Left ventricle myocardium inferior (tissue), 1 donor: Measurements from ENCODE around the gene SAMD4B. TPM values are rescaled to one million over a fixed set of nuclear protein-coding genes. Genes with fewer than 3 reads are reported as not detected.
A peak's percentile ranks its signal among the peaks of the same experiment; 100 is the strongest.

Experiments used
- DNase-seq: peaks from one replicate; pipeline ENCODE4 v3.0.0-alpha.2; 2020
- H3K27ac ChIP-seq: fragments of 200-600 bp; replicated peaks from 2 replicates; pipeline ENCODE4 v1.8.0; 2021
- H3K27me3 ChIP-seq: fragments of 200-600 bp; 2 replicates; pipeline ENCODE4 v1.8.0; 2021; ENCODE audit warnings: low read depth
- H3K36me3 ChIP-seq: fragments of 200-600 bp; 2 replicates; pipeline ENCODE4 v1.8.0; 2021
- H3K4me1 ChIP-seq: fragments of 200-600 bp; 2 replicates; pipeline ENCODE4 v1.8.0; 2021
- H3K4me3 ChIP-seq: fragments of 200-600 bp; 2 replicates; pipeline ENCODE4 v1.8.0; 2021; ENCODE audit warnings: mild to moderate bottlenecking, moderate library complexity
- H3K9me3 ChIP-seq: fragments of 200-600 bp; replicated peaks from 2 replicates; pipeline ENCODE4 v1.8.0; 2021
- CTCF ChIP-seq: fragments of 200-600 bp; IDR thresholded peaks from 2 replicates; pipeline ENCODE4 v1.8.0; 2021; ENCODE audit warnings: antibody characterized with exemption, mild to moderate bottlenecking, borderline replicate concordance
- intact Hi-C: fragments of 100-400 bp; cut with micrococcal nuclease; formaldehyde crosslinking; loops from one replicate; pipeline ENCODE4 v1.11.0; 2022
- total RNA-seq: library from RNA; stranded (reverse); fragmentation: NEBNext Ultra II Directional; extraction: Animal tissue kit (Norgen Biotek cat#: 25700); gene quantifications from one replicate; pipeline ENCODE4 v1.2.1, GENCODE V29; 2021
- donor health status: DM: no; HTN: yes; CAD: no; lungs with severe emphysema.

SAMD4B gene
- total RNA-seq, 1 donor from 2014 or later, result 47.9 TPM

- H3K27ac ChIP-seq, result peak overlapping the region; percentile 99
- H3K9me3 ChIP-seq, result no peaks in the 10 kb centered on the region
- no peak for TF ChIP-seq CTCF
- intact Hi-C loops, result no loop called here
- no peaks in the 10 kb centered on the region for H3K27me3 ChIP-seq
- DNase-seq, result no peak
- peaks cover 87% of the 10 kb centered on the region for H3K4me1 ChIP-seq
- H3K4me3 ChIP-seq, result peak overlapping the region; percentile 87
- peaks cover 16% of the 10 kb centered on the region for H3K36me3 ChIP-seq
Observed at GRCh38 chr19:39411081-39411831, 69.0 kb downstream of the SAMD4B start.

DNA sequence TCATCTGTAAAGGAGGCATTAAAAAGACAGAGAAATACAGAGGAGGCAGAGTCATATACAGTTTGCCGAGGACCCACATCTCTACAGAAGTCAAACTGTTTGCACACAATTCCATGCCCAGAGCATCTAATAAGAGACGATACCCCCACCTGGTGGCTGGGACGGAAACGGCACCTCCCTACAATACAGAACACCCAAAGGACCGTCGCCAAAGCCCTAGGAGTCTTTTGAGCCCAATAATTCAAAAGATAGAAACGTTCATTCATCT lies 69.5 kb downstream of the SAMD4B start:
- H3K36me3 ChIP-seq, result peaks cover 17% of the 10 kb centered on the region
- intact Hi-C loops, result no loop called here
- H3K4me3 ChIP-seq, result peak overlapping the region; percentile 87
- H3K9me3 ChIP-seq, result no peaks in the 10 kb centered on the region
- H3K27ac ChIP-seq, result peak overlapping the region; percentile 99
- H3K4me1 ChIP-seq, result peaks cover 90% of the 10 kb centered on the region
- DNase-seq, result peak; percentile 93
- peak; percentile 94 for TF ChIP-seq CTCF
- no peaks in the 10 kb centered on the region for H3K27me3 ChIP-seq

DNA sequence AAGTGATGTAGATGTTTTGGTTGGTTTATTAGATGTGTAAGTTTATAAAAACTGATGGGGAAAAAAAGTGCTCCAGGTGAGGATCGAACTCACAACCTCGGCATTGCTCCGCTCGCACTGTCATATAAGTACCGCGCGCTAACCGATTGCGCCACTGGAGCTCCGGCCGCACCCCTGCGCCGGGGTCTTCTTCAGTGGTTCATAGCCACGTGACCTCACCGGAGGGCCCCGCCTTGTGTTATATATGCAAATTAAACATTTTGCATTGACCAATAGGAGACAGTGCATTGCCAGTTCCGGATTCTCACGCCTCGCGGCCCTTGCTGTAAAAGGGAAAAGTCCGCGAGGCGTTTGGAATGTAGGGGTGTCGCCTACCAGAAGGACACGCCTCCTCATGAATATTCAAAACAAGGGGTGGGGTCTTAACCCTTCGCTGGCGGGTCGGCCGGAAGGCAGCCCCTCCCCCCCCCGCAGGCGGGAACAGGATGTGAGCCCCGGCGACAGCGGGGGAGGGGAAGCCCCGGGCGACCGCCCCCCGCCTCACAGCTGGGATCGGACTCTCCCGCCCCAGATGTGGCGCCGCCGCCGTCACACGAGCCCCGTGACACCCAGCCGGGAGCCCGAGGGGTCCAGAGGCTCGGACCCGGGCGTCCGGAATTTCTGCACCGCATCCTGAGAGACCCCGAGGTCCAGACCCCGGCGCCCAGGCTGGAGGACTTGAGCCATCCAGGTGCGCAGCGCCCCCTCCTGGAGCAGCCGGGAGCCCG lies 70.1 kb downstream of the SAMD4B start, which contains the start of gene PLEKHG2:
Gene PLEKHG2, plus strand, starts transcription at position 570 of the 767 bp plus-strand sequence. CDS start 1,418 bp downstream, outside the sequence.
- peak within 1 kb of the TSS; percentile 87 for H3K4me3 ChIP-seq
- H3K4me1 ChIP-seq, result peaks cover 89% of the 10 kb centered on the region
- intact Hi-C loops, result no loop called here
- no peaks in the 10 kb centered on the region for H3K27me3 ChIP-seq
- no peaks in the 10 kb centered on the region for H3K9me3 ChIP-seq
- peak; percentile 92 for TF ChIP-seq CTCF
- peak; percentile 95 for DNase-seq
- H3K36me3 ChIP-seq, result peaks cover 22% of the 10 kb centered on the region
- H3K27ac ChIP-seq, result peak within 1 kb of the TSS; percentile 99

DNA sequence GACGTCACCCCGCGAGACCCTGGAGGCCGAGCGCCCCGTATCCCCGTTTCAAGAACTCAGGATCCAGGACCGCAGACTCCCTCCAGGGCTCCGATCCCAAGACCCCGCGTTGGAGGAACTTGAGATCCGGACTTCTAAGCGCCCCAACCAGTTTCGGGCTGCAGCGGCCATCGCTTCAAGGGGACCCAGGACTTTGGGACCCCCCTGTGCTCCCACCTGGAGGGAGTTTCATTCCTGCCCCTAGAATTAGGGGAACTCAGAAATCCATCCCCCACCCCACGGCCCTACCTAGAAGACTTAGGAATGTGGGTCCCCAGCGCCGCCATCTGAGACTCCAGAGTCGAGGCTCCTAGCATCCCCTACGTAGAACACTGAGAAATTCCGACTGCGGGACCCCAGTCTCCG lies 70.6 kb downstream of the SAMD4B start:
- TF ChIP-seq CTCF, result peak; percentile 6
- Histone ChIP-seq H3K36me3 (peaks cover 23% of the 10 kb centered on the region), H3K27me3 (no peaks in the 10 kb centered on the region), H3K4me3 (peak overlapping the region; percentile 87), H3K4me1 (peaks cover 86% of the 10 kb centered on the region), H3K9me3 (no peaks in the 10 kb centered on the region), H3K27ac (peak overlapping the region; percentile 99)
- DNase-seq, result no peak
- intact Hi-C loops, result no loop called here

GRCh38 chr19:39413272-39413910 lies 71.2 kb downstream of the SAMD4B start:
- Histone ChIP-seq H3K9me3 (no peaks in the 10 kb centered on the region), H3K4me1 (peaks cover 81% of the 10 kb centered on the region), H3K36me3 (peaks cover 23% of the 10 kb centered on the region), H3K27me3 (no peaks in the 10 kb centered on the region), H3K4me3 (peak overlapping the region; percentile 87), H3K27ac (peak overlapping the region; percentile 99)
- no peak for TF ChIP-seq CTCF
- DNase-seq, result peak; percentile 83
- intact Hi-C loops, result no loop called here
